ENCODE measurements around the gene LHFPL3. TPM values are rescaled to one million over a fixed set of nuclear protein-coding genes. Genes with fewer than 3 reads are reported as not detected.

Gene LHFPL3
- total and polyA plus RNA-seq, 2 experiments from 2014 or later, result 0.24 TPM; not detected in 1

DNA sequence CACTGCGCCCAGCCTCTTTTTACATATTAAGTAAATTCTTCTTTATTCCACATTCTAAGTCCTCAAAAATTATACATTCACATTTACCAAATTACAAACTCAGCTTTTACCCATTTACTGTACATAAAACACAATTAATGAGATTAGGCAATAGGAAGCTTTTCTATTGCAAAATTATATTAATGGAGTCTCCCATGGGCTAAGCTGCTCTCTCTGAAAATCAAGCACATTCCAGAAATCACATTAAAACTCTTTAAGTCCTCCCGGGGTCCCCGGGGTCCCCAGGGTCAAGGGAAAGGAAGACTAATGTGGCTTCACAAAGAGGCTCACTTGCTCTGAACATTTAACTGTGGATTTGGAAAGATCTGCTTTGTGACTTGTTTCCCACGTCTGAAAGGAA lies 558.2 kb downstream of the LHFPL3 start:
- no peaks in the 10 kb centered on the region for H3K27me3 Mint-ChIP-seq (ENCODE audit: insufficient read depth, low read depth, poor library complexity)
- H3K79me2 ChIP-seq (replicated peaks; ENCODE audit: insufficient read depth), result no peaks in the 10 kb centered on the region
- no peak overlapping the region for H3K27ac ChIP-seq (ENCODE audit: low read depth)
- H3K4me2 ChIP-seq, result no peak overlapping the region
- ATAC-seq, result no peak
- no peaks in the 10 kb centered on the region for H3K36me3 ChIP-seq (ENCODE audit: insufficient read depth)
- DNase-seq (ENCODE audit: low spot score), result no peak
- H3K9me3 Mint-ChIP-seq, result no peaks in the 10 kb centered on the region; the same call in 1 of the 3 replicates
- H3K4me1 Mint-ChIP-seq, result peaks cover 11% of the 10 kb centered on the region; the same call in 2 of the 3 replicates
- H3K27ac Mint-ChIP-seq, result no peak overlapping the region
- no peaks in the 10 kb centered on the region for H3K4me1 ChIP-seq (ENCODE audit: insufficient read depth)
- H3F3A ChIP-seq (replicated peaks; ENCODE audit: low read depth), result no peaks in the 10 kb centered on the region
- H3K36me3 Mint-ChIP-seq (ENCODE audit: low read depth), result no peaks in the 10 kb centered on the region; the same call in 2 of the 3 replicates
- 0 out of 2 replicates have a peak, but pooled peaks cover 12% of the 10 kb centered on the region for H3K9me2 ChIP-seq (ENCODE audit: insufficient read depth)
- H2AFZ ChIP-seq, result no peak overlapping the region
- H3K4me3 ChIP-seq, result no peak overlapping the region
- H3K27me3 ChIP-seq (ENCODE audit: insufficient read depth), result no peaks in the 10 kb centered on the region
- TF ChIP-seq POLR2AphosphoS5 (IDR thresholded peaks at IDR 0.05; ENCODE audit: low read depth) (no peak), ZNF331 (CRISPR knock-in tag; IDR thresholded peaks at IDR 0.05; ENCODE audit: low read depth) (no peak), ZNF114 (CRISPR knock-in tag; IDR thresholded peaks at IDR 0.05) (no peak), JUNB (IDR thresholded peaks at IDR 0.05; ENCODE audit: unreplicated experiment) (no peak), EZH2phosphoT487 (IDR thresholded peaks at IDR 0.05; ENCODE audit: unreplicated experiment) (no peak), CREB1 (CRISPR knock-in tag; IDR thresholded peaks at IDR 0.05; ENCODE audit: low read depth) (no peak)
- TF ChIP-seq, protein P1, sequence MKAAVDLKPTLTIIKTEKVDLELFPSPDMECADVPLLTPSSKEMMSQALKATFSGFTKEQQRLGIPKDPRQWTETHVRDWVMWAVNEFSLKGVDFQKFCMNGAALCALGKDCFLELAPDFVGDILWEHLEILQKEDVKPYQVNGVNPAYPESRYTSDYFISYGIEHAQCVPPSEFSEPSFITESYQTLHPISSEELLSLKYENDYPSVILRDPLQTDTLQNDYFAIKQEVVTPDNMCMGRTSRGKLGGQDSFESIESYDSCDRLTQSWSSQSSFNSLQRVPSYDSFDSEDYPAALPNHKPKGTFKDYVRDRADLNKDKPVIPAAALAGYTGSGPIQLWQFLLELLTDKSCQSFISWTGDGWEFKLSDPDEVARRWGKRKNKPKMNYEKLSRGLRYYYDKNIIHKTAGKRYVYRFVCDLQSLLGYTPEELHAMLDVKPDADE (IDR thresholded peaks at IDR 0.05), result no peak
- TF ChIP-seq, protein P2, sequence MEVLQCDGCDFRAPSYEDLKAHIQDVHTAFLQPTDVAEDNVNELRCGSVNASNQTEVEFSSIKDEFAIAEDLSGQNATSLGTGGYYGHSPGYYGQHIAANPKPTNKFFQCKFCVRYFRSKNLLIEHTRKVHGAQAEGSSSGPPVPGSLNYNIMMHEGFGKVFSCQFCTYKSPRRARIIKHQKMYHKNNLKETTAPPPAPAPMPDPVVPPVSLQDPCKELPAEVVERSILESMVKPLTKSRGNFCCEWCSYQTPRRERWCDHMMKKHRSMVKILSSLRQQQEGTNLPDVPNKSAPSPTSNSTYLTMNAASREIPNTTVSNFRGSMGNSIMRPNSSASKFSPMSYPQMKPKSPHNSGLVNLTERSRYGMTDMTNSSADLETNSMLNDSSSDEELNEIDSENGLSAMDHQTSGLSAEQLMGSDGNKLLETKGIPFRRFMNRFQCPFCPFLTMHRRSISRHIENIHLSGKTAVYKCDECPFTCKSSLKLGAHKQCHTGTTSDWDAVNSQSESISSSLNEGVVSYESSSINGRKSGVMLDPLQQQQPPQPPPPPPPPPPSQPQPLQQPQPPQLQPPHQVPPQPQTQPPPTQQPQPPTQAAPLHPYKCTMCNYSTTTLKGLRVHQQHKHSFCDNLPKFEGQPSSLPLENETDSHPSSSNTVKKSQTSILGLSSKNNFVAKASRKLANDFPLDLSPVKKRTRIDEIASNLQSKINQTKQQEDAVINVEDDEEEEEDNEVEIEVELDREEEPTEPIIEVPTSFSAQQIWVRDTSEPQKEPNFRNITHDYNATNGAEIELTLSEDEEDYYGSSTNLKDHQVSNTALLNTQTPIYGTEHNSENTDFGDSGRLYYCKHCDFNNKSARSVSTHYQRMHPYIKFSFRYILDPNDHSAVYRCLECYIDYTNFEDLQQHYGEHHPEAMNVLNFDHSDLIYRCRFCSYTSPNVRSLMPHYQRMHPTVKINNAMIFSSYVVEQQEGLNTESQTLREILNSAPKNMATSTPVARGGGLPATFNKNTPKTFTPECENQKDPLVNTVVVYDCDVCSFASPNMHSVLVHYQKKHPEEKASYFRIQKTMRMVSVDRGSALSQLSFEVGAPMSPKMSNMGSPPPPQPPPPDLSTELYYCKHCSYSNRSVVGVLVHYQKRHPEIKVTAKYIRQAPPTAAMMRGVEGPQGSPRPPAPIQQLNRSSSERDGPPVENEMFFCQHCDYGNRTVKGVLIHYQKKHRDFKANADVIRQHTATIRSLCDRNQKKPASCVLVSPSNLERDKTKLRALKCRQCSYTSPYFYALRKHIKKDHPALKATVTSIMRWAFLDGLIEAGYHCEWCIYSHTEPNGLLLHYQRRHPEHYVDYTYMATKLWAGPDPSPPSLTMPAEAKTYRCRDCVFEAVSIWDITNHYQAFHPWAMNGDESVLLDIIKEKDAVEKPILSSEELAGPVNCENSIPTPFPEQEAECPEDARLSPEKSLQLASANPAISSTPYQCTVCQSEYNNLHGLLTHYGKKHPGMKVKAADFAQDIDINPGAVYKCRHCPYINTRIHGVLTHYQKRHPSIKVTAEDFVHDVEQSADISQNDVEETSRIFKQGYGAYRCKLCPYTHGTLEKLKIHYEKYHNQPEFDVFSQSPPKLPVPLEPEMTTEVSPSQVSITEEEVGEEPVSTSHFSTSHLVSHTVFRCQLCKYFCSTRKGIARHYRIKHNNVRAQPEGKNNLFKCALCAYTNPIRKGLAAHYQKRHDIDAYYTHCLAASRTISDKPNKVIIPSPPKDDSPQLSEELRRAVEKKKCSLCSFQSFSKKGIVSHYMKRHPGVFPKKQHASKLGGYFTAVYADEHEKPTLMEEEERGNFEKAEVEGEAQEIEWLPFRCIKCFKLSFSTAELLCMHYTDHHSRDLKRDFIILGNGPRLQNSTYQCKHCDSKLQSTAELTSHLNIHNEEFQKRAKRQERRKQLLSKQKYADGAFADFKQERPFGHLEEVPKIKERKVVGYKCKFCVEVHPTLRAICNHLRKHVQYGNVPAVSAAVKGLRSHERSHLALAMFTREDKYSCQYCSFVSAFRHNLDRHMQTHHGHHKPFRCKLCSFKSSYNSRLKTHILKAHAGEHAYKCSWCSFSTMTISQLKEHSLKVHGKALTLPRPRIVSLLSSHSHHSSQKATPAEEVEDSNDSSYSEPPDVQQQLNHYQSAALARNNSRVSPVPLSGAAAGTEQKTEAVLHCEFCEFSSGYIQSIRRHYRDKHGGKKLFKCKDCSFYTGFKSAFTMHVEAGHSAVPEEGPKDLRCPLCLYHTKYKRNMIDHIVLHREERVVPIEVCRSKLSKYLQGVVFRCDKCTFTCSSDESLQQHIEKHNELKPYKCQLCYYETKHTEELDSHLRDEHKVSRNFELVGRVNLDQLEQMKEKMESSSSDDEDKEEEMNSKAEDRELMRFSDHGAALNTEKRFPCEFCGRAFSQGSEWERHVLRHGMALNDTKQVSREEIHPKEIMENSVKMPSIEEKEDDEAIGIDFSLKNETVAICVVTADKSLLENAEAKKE (CRISPR knock-in tag; IDR thresholded peaks at IDR 0.05), result no peak
- TF ChIP-seq, protein P3, sequence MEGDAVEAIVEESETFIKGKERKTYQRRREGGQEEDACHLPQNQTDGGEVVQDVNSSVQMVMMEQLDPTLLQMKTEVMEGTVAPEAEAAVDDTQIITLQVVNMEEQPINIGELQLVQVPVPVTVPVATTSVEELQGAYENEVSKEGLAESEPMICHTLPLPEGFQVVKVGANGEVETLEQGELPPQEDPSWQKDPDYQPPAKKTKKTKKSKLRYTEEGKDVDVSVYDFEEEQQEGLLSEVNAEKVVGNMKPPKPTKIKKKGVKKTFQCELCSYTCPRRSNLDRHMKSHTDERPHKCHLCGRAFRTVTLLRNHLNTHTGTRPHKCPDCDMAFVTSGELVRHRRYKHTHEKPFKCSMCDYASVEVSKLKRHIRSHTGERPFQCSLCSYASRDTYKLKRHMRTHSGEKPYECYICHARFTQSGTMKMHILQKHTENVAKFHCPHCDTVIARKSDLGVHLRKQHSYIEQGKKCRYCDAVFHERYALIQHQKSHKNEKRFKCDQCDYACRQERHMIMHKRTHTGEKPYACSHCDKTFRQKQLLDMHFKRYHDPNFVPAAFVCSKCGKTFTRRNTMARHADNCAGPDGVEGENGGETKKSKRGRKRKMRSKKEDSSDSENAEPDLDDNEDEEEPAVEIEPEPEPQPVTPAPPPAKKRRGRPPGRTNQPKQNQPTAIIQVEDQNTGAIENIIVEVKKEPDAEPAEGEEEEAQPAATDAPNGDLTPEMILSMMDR (conservative IDR thresholded peaks at IDR 0.05; ENCODE audit: low read depth in 2 of 2), result no peak
- H3K4me3 Mint-ChIP-seq, result no peak overlapping the region
- no peaks in the 10 kb centered on the region for H4K20me1 ChIP-seq (replicated peaks; ENCODE audit: insufficient read depth)
